Stimulated activated naive CD8-positive, alpha-beta T cell treated with anti-CD3 and anti-CD28 coated beads, Interleukin-15, amount 100 ng/mL, for 72 hours (primary cell): ENCODE data around the gene MYO3B.

Source experiments
- ATAC-seq: fragments of 150-1000 bp; cut with Tn5 transposase; 2 replicates; pipeline ENCODE4 v1.10.0; 2021; ENCODE audit warnings: mild to moderate bottlenecking, moderate library complexity
- DNase-seq, 2 donors: peaks; one replicate each; pipeline ENCODE4 v3.0.0; 2021 to 2022
- H3K27ac Mint-ChIP-seq, 2 donors: one replicate each; pipeline ENCODE4 v1.8.0; 2022; ENCODE audit warnings: mild to moderate bottlenecking in 2 of 2, mixed read lengths in 2 of 2, moderate library complexity in 2 of 2
- H3K27me3 Mint-ChIP-seq: one replicate; pipeline ENCODE4 v1.8.0; 2022; ENCODE audit warnings: mixed read lengths
- H3K4me1 Mint-ChIP-seq: one replicate; pipeline ENCODE4 v1.8.0; 2022; ENCODE audit warnings: mild to moderate bottlenecking, mixed read lengths
- H3K4me3 Mint-ChIP-seq, 2 donors: one replicate each; pipeline ENCODE4 v1.8.0; 2022; ENCODE audit warnings: mild to moderate bottlenecking in 2 of 2, mixed read lengths in 2 of 2, moderate library complexity in 1 of 2
- H3K9me3 Mint-ChIP-seq, 2 donors: one replicate each; pipeline ENCODE4 v1.8.0; 2022; ENCODE audit warnings: mixed read lengths in 2 of 2

MYO3B gene

GRCh38 chr2:170155022-170155722, 22.8 kb upstream of the MYO3B start:
- Mint-ChIP-seq H3K27me3 (peaks cover 6% of the 10 kb centered on the region), H3K4me3 (no peak overlapping the region), H3K27ac (no peak overlapping the region), H3K9me3 (peaks cover 0 to 7% of the 10 kb centered on the region in 2 donors), H3K4me1 (no peaks in the 10 kb centered on the region)
- DNase-seq (no peak), ATAC-seq (no peak)

- no peak for DNase-seq
- ATAC-seq = no peak
- peaks cover 6% of the 10 kb centered on the region for H3K27me3 Mint-ChIP-seq
These were observed 22.2 kb upstream of the MYO3B start for GRCh38 chr2:170155723-170156253.

GRCh38 chr2:170156592-170156991, 21.4 kb upstream of the MYO3B start:
- ATAC-seq (no peak), DNase-seq (no peak)
- Mint-ChIP-seq H3K9me3 (peaks cover 0 to 7% of the 10 kb centered on the region in 2 donors), H3K4me1 (no peaks in the 10 kb centered on the region), H3K27ac (no peak overlapping the region), H3K4me3 (no peak overlapping the region), H3K27me3 (peaks cover 12% of the 10 kb centered on the region)

More at GRCh38 chr2:170155723-170156253, 22.2 kb upstream of the MYO3B start:
- Mint-ChIP-seq H3K9me3 (peaks cover 0 to 7% of the 10 kb centered on the region in 2 donors), H3K4me3 (no peak overlapping the region), H3K27ac (no peak overlapping the region), H3K4me1 (no peaks in the 10 kb centered on the region)

GRCh38 chr2:170157025-170157684, 20.8 kb upstream of the MYO3B start:
- no peak for ATAC-seq
- Mint-ChIP-seq H3K27me3 (peaks cover 18% of the 10 kb centered on the region), H3K9me3 (peaks cover 0 to 3% of the 10 kb centered on the region in 2 donors), H3K27ac (no peak overlapping the region), H3K4me3 (no peak overlapping the region), H3K4me1 (no peaks in the 10 kb centered on the region)
- DNase-seq = no peak

- ATAC-seq = no peak
These were observed 18.9 kb upstream of the MYO3B start for GRCh38 chr2:170159060-170159459.

GRCh38 chr2:170161516-170162270, 16.3 kb upstream of the MYO3B start:
- H3K4me3 Mint-ChIP-seq = no peak overlapping the region

More at GRCh38 chr2:170159060-170159459, 18.9 kb upstream of the MYO3B start:
- H3K27ac Mint-ChIP-seq = no peak overlapping the region
- H3K4me1 Mint-ChIP-seq = no peaks in the 10 kb centered on the region
- H3K4me3 Mint-ChIP-seq = no peak overlapping the region
- no peak for DNase-seq
- peaks cover 31% of the 10 kb centered on the region for H3K27me3 Mint-ChIP-seq
- no peaks in the 10 kb centered on the region for H3K9me3 Mint-ChIP-seq

GRCh38 chr2:170162271-170162632, 15.7 kb upstream of the MYO3B start:
- H3K27me3 Mint-ChIP-seq = peaks cover 25% of the 10 kb centered on the region
- DNase-seq (no peak), ATAC-seq (peak; percentile 28)
- no peaks in the 10 kb centered on the region for H3K4me1 Mint-ChIP-seq
- no peak overlapping the region for H3K27ac Mint-ChIP-seq
- no peak overlapping the region for H3K4me3 Mint-ChIP-seq
- no peaks in the 10 kb centered on the region for H3K9me3 Mint-ChIP-seq

More at GRCh38 chr2:170161516-170162270, 16.3 kb upstream of the MYO3B start:
- Mint-ChIP-seq H3K9me3 (no peaks in the 10 kb centered on the region), H3K27me3 (peaks cover 25% of the 10 kb centered on the region), H3K27ac (no peak overlapping the region), H3K4me1 (no peaks in the 10 kb centered on the region)
- DNase-seq (no peak), ATAC-seq (no peak)

GRCh38 chr2:170163411-170164065, 14.4 kb upstream of the MYO3B start:
- no peaks in the 10 kb centered on the region for H3K9me3 Mint-ChIP-seq
- H3K4me3 Mint-ChIP-seq = no peak overlapping the region
- ATAC-seq (no peak), DNase-seq (no peak)
- H3K27ac Mint-ChIP-seq = no peak overlapping the region
- peaks cover 25% of the 10 kb centered on the region for H3K27me3 Mint-ChIP-seq
- no peaks in the 10 kb centered on the region for H3K4me1 Mint-ChIP-seq

- no peak overlapping the region for H3K4me3 Mint-ChIP-seq
- peaks cover 25% of the 10 kb centered on the region for H3K27me3 Mint-ChIP-seq
- no peaks in the 10 kb centered on the region for H3K4me1 Mint-ChIP-seq
- H3K27ac Mint-ChIP-seq = no peak overlapping the region
- no peaks in the 10 kb centered on the region for H3K9me3 Mint-ChIP-seq
- DNase-seq (no peak), ATAC-seq (no peak)
These were observed 12.8 kb upstream of the MYO3B start for GRCh38 chr2:170165129-170165528.

GRCh38 chr2:170166735-170167134, 11.2 kb upstream of the MYO3B start:
- DNase-seq = no peak
- no peak for ATAC-seq
- Mint-ChIP-seq H3K27ac (no peak overlapping the region), H3K27me3 (peaks cover 18% of the 10 kb centered on the region), H3K9me3 (no peaks in the 10 kb centered on the region), H3K4me3 (no peak overlapping the region), H3K4me1 (no peaks in the 10 kb centered on the region)

GRCh38 chr2:170170281-170171040, 7.5 kb upstream of the MYO3B start:
- no peaks in the 10 kb centered on the region for H3K27me3 Mint-ChIP-seq
- DNase-seq = no peak
- ATAC-seq = no peak
- no peak overlapping the region for H3K27ac Mint-ChIP-seq
- no peaks in the 10 kb centered on the region for H3K4me1 Mint-ChIP-seq
- no peaks in the 10 kb centered on the region for H3K9me3 Mint-ChIP-seq
- no peak overlapping the region for H3K4me3 Mint-ChIP-seq

GRCh38 chr2:170176212-170176611, 1.7 kb upstream of the MYO3B start:
- ATAC-seq (no peak), DNase-seq (no peak)
- Mint-ChIP-seq H3K27ac (no peak overlapping the region), H3K4me3 (no peak overlapping the region), H3K27me3 (no peaks in the 10 kb centered on the region), H3K4me1 (peaks cover 13% of the 10 kb centered on the region), H3K9me3 (no peaks in the 10 kb centered on the region)

- H3K27me3 Mint-ChIP-seq = no peaks in the 10 kb centered on the region
- DNase-seq = no peak
- peaks cover 13% of the 10 kb centered on the region for H3K4me1 Mint-ChIP-seq
- ATAC-seq = no peak
- no peak overlapping the region for H3K4me3 Mint-ChIP-seq
- H3K27ac Mint-ChIP-seq = no peak overlapping the region
- no peaks in the 10 kb centered on the region for H3K9me3 Mint-ChIP-seq
These were observed 2.2 kb downstream of the MYO3B start for GRCh38 chr2:170180031-170180566.

- ATAC-seq = no peak
These were observed 3.7 kb downstream of the MYO3B start for GRCh38 chr2:170181602-170182001.

More at GRCh38 chr2:170181602-170182001, 3.7 kb downstream of the MYO3B start:
- H3K4me1 Mint-ChIP-seq = peaks cover 13% of the 10 kb centered on the region
- no peaks in the 10 kb centered on the region for H3K27me3 Mint-ChIP-seq
- no peak overlapping the region for H3K27ac Mint-ChIP-seq
- H3K4me3 Mint-ChIP-seq = no peak overlapping the region
- DNase-seq = no peak
- peaks cover 0 to 11% of the 10 kb centered on the region in 2 donors for H3K9me3 Mint-ChIP-seq
